HL-60 (cell line): ENCODE results near the gene RHOH.

Source experiments
- POLR2AphosphoS5 ChIP-seq: IDR thresholded peaks from 2 replicates; pipeline ENCODE4 v1.6.1; 2012; ENCODE audit warnings: low read depth
- SPI1 ChIP-seq: IDR thresholded peaks from 2 replicates; pipeline ENCODE4 v1.6.1; 2012; ENCODE audit warnings: low read depth, mild to moderate bottlenecking, borderline replicate concordance
- TF ChIP-seq, protein P1 (sequence below): IDR thresholded peaks from one replicate; pipeline ENCODE4 v1.5.1; 2011; ENCODE audit warnings: low read length, control low read depth, inconsistent platforms; ENCODE audit not compliant: insufficient read depth

DNA sequence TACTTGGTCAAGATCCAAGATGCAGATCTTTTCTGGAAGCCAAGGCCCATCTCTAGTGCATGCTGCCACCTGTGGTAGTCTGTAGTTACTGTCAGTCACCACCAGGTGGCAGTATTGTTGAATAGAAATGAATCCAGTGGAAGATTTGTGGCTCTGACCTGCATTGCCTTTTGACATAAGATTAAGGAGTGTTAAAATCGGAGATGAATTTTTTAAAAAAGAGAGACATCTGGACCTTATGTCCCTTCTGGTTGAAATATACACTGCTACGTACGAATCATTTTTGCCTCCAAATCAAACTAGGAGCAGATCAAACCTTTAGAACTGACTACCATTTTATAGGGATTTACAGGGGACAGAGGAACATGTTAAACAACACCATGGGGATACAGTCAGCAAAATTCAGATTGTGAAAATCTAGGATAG lies 46.9 kb upstream of the RHOH start:
- TF ChIP-seq, protein P1, sequence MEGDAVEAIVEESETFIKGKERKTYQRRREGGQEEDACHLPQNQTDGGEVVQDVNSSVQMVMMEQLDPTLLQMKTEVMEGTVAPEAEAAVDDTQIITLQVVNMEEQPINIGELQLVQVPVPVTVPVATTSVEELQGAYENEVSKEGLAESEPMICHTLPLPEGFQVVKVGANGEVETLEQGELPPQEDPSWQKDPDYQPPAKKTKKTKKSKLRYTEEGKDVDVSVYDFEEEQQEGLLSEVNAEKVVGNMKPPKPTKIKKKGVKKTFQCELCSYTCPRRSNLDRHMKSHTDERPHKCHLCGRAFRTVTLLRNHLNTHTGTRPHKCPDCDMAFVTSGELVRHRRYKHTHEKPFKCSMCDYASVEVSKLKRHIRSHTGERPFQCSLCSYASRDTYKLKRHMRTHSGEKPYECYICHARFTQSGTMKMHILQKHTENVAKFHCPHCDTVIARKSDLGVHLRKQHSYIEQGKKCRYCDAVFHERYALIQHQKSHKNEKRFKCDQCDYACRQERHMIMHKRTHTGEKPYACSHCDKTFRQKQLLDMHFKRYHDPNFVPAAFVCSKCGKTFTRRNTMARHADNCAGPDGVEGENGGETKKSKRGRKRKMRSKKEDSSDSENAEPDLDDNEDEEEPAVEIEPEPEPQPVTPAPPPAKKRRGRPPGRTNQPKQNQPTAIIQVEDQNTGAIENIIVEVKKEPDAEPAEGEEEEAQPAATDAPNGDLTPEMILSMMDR = peak; percentile 67
- TF ChIP-seq SPI1 = no peak
- TF ChIP-seq POLR2AphosphoS5 = no peak
